ENCODE data around the gene GPRC5A.

DNA sequence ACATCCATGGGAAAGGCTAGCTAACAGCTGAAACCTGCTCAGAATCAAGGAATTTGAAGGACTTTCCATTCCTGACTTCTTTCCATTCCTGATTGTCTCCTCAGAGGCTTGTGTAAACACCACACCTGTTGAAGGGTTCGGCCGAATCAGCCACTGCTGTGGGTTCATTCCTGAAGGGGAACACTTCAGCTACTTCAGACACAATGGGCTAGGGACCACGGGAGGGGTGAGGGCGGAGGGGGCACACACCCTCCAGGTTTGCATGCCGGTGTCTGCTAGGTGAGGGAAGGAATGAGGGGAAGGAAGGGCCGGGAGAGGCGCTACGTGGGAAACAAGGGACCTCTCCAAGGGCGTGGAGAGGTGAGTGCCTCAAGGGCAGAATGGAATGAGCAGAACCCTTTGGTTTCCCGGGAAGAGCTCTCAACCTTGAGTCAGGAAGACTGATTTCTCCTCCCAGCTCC lies 1.3 kb downstream of the GPRC5A start:
- no peak for TF ChIP-seq CTCF (IDR thresholded peaks at IDR 0.05; ENCODE audit: insufficient read depth, low read length)
- TF ChIP-seq POLR2AphosphoS5 (IDR thresholded peaks at IDR 0.05; ENCODE audit: low read depth), result no peak

Measured in HL-60 (cell line).